HG02759 (cell line): Measurements from ENCODE around the gene ALDH1A1.

Experiments
- ATAC-seq: cut with Tn5 transposase; IDR thresholded peaks from one replicate; pipeline ENCODE4 v1.9.1; 2021; ENCODE audit warnings: mild to moderate bottlenecking, moderate library complexity; ENCODE audit not compliant: unreplicated experiment

The ALDH1A1 gene

GRCh38 chr9:72921888-72922654 is 30.8 kb downstream of the ALDH1A1 start:
- ATAC-seq: no peak

DNA sequence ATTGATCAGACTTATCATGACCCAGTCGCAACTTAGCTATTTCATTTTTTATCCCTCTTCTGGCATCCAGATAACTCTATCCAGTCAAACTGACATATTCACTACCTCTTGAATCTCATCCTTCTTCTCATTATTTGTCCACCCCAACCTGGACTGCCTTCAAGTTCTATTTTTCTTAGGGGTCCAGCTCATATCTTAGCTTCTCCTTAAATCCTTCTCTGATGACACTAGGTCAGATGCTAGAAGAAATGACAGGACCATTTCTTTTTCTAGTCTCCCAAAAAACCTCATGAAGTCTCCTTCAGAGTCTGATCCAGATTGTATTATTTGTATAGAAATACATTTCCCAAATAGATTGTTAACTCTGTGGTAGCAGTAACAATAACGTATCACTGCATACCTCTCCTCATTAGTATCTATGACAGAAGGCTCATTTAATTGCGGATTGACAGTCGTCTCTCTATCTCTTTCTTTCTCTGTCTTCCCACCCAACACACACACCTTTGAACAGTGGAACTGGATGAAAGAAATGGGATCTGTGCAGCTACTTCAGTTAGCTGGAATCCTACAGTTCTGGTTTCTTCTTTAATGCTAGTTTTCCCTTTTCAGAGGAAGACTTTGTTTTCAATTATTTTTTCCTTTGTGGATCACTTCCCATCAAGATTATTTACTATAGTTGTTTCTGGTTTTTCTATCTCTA is 33.5 kb downstream of the ALDH1A1 start:
- ATAC-seq: no peak

DNA sequence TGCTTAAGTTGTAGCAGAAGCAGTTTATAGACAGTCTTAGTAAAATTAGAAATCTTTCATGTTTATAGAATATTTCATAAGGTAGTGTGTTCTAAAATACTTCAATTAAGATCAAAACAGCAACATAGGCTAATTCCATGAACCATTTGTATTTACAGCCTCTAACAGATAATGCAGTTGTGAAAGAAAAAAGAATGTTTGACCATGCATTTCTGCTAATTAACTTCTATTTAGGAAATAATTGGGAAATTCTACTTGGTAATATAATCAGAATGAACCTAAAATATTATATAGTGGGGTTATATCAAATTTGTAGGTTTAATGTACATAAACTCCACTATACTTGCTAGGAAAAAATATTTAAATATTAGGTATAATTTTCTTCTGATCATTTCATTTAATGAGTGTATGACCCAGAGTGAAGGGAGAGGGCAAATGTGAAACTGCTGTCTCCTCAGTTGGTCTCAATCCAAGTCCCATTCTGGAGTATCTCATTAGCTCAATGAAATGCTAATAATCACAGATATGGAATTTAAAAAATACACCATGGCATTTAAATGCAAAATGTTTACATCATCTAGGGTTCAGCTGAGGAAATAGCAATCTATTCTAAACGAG is 34.9 kb downstream of the ALDH1A1 start:
- ATAC-seq: no peak

DNA sequence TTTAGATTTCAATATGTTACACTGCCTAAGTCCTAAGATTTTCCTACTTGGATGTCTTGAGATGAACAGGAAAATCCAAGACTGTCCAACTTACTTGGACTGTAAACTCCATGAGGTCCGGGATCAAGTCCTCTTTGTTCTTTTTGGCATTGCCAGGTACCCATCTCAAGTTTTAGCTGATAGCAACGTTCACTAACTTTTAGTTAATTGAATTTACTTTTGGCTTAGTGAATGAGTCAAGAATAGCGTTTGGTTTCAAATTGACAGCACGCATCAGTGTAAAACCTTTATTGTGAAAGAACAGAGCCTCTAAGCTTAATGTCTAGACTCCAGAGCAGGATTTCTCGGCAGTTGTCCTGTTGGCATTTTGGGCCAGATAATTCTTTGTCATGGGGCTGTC is 37.2 kb downstream of the ALDH1A1 start:
- no peak for ATAC-seq

DNA sequence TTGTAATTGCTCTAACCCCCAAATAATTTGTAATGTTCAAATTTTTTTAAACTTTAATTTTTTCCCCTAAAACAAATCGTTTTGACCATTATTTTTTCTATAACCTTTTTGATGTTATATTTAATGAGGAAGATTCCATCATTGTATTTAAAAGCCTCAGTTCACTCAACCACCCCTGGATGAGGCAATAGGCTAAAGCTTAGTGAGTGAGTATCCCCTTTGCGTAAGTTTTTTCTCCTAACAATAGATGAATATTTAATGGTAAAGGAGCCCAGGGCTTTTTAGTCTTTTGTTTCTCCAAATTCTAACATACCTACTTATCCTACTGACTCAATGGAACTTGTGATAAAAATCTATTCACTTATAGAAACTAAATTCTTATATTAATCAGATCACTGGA is 38.1 kb downstream of the ALDH1A1 start:
- no peak for ATAC-seq

DNA sequence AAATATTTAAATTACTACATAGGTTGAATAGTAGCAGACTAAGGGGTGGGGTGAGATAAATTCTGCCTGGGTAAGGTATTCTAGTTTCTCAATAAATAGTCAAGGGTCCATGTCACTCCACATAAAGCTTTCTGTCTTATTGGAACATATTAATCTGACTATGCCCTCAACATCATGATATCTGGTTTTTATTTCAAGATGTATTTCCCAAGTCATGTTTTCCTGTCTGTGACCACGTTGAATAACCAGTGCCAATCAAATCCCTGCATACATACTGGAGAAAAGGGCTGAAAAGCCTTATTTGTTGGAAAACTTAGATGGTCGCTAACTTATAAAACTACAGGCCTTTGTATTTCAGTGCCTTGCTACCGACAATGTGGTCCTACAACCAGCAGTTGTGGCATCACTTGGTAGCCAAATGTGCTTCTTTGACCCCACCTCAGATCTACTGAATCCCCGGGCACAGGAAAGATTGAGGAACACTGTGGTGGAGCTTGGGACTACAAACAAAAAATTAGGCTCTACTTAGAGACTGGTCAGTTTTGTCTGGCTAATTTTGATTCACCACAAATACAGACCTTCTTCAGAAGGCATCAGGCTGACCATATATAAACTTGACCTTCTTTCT is 39.4 kb downstream of the ALDH1A1 start:
- ATAC-seq: no peak

DNA sequence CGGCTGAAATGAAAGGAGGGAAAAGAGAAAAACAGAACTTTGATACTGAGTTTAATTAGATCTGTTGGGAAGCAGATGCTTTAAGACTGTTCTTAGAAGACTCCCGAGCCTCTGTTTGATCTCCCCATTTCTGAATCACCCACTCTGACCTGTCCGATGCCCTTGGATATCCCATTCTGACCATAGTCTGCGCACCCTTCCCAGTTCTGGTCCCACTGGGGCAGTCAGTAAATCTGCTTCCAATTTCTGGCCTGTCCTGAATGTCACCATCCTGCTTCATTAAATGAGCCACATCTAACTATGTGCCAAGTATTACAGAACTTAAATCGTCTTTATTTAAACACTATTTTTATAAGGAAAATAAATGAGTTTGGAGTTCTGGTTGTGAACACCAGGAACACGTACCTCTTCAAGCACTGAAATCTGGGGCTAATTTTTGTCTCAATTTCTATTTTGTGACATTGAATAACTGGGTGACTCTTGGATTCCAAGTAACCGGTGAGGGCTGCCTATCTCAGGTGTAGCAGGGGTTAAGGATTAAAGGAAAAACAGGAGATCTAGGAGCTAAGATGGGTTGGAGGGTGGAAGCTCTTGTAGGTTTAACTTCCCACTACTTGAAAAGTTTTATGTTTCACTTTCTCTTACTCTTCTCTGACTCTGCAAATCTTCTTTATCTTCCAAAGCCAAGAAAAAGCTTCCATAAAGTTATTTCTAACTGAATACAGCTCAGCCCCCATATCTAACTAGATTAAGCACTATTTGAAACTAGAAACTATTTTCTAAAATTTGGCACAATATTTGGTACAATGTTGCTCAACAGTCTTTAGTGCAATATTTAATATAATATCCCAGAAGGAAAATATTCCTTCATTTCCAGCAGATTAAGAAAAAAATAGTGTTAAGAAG is 40.1 kb downstream of the ALDH1A1 start:
- no peak for ATAC-seq

- no peak for ATAC-seq
Measured at GRCh38 chr9:72911816-72912215, 41.0 kb downstream of the ALDH1A1 start.

DNA sequence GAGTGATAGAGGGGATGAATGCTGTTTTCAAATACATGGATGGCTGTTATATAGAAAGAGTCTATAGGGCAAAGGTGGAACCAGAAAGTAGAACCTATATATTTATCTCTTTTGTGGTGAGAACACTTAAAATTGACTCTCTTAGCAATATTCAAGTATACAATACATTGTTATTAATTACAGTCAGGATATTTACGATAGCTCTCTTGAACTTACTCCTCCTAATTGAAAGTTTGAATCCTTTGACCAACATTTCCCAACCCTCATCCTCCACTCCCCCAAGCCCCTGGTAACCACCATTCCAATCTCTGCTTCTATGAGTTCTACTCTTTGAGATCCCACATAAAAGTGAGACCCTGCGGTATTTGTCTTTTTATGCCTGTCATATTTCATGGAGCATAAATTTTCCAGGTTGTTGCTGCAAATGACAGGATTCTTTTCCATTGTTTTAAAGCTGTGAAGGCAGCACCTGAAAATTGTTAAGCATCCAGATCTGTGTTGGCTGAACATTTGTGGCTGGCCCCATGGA is 41.5 kb downstream of the ALDH1A1 start:
- no peak for ATAC-seq

GRCh38 chr9:72909428-72909827 is 43.4 kb downstream of the ALDH1A1 start:
- no peak for ATAC-seq

- no peak for ATAC-seq
Measured at GRCh38 chr9:72907421-72907820, 45.4 kb downstream of the ALDH1A1 start.

GRCh38 chr9:72906810-72907209 is 46.0 kb downstream of the ALDH1A1 start:
- ATAC-seq: no peak

DNA sequence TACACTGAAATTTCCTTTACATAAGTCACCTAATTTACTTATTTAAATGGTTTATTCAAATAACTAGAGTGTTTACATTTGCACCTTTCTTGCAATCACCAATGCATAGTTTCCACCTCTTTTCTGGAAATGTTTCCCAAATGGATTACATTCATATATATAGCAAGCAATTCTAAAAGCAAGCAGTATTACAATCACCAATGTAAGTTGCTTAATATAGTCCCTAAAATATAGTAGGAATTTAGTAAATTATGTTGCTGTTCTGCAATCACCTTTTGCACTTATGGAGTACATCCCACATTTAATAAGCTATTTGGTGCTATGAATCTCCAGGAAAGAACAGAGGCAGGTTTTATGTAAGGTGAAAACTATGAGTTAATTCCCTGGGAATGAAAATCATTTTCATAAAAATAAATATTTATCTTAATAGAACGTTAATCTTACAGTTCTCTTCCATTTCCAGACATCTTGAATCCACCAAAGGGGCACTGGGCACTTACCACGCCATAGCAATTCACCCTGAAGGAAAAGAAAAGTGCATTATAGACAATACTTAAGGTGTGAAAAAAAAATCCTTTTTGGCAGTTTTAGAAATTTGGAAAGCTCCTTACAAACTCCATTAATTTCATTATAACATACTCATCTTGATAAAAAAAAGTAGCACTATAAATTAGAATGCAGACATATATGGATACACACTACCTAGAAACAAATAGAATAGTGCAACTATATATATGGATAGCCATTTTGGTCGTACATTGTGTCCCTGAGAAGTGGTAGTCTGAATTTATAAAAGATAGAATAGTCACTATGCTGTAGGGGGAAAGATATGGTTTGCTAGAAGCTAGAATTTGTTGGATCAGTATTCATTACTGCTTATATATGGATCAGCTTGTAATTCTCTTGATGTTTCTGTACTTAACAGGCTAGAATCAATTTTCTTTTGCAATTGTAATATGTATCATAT is 47.1 kb downstream of the ALDH1A1 start:
- ATAC-seq: no peak

DNA sequence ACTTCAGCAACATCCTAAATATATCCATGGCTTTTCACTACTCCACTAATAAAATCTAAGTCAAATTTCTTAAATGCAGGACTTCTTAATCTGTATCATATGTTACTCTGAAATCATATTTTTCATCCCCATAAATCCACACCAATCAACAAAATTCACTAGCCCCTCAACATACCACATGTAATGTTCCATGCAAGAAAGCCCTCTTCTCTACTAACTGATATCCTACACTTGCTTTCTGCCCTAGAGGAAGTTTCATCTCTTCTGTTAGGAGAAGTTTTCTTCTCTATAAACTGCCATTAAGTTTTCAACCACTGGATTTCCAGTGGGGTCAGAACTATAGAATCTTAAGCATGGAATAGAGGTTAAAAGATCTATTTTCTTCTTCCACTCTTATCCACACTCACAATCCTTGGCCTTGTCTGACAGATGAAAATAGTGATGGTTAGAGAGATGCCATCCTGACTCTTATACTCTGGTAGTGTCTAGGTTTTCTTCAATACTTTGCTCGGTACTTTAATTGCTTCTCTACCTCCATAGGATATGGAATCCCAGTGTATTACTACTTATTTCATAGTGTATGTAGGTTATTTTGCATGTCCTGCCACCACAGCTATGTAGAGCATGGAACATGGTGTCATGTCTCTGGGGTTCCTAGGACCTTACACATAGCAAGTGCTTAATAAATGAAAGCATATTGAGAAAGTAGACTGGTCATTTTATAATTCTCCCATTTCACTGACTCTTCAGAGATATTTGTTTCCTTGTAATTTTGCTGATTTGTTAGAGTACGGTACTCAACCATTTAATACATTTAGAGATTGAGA is 48.4 kb downstream of the ALDH1A1 start:
- no peak for ATAC-seq

GRCh38 chr9:72903103-72903502 is 49.8 kb downstream of the ALDH1A1 start:
- no peak for ATAC-seq

DNA sequence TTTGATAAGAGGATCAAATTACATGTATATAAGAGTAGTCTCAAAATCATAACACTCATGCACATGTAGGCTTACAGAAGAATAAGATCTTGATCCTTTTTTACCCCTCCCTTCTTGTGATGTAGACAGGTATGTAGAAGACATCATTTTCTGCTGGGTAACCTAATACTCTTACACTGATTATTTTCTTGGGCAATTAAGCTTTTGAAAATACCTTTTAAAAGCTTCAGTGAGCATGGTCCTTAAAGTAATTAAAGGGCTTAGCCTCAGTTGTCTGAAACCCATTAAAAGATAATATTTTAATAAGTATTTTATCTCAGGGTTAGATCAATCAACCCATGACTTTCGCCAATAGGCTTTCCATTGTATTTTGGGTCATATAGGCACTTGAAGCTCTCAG is 50.6 kb downstream of the ALDH1A1 start:
- ATAC-seq: no peak

- no peak for ATAC-seq
Measured at GRCh38 chr9:72899734-72900477, 52.9 kb downstream of the ALDH1A1 start.
